NCI-H526 (cell line): ENCODE measurements around the gene MATN3.

Experiments used
- DNase-seq, 2 experiments: peaks; one replicate each; lab custom pipeline; 2025; lab: John Stamatoyannopoulos, UW

MATN3 gene

DNA sequence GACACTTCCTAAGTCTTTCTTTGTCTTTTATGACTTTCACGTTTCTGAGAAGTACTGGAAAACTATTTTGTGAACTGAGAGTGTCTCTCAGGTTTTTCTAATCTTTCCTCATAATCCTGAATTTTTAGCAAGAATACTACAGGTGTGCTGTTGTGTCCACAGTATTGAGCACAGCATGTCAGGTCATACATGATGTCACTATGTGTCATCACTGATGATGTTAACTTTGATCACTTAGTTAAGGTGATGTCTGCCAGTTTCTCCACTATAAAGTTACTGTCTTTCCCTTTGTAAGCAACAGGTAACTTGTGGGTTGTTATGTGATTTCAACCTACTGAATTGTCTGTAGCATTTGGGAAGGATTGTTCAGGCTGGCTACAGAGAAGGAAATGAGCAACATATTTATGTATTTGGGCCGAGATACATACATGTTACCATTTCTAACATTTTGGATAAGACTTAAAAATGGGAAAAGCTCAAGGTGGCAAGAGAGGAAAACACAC, 11.1 kb downstream of the MATN3 start:
- no peak for DNase-seq

DNA sequence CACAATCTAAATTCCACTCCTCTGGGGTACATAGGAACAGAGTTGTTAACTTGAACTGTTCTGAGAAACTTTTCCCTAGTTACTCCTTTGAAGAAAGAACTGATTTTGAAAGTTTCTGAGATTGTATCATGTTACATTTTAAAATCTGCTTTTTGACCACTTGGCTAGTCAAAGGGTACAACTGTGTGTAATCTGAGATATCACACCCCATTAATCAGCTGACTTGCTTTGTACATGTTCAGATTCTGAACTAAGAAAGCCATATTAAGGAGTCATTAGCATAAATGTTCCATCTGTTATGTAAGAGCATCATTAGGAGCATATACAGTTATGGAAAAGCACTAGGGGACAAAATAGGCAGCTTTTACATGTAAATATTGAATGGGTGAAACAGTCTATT, 18.7 kb downstream of the MATN3 start:
- no peak for DNase-seq

DNA sequence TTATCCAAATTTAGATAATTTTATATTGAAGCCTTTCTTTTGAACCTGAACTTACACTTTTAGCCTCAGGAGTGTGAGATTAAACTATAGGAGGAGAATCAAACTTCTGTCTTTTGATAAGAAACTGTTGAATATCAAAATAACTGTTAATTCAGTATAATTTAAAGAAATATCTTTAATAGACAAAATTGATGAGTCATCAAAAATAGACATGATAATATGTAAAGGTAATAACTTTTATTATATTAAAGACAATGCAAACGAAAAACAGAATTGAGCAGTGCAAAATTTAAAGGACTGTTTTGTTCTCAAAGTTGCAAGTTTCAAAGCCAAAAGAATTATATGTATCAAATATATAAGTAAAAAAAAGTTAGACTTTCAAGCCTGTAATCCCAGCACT, 20.6 kb downstream of the MATN3 start:
- no peak for DNase-seq

DNA sequence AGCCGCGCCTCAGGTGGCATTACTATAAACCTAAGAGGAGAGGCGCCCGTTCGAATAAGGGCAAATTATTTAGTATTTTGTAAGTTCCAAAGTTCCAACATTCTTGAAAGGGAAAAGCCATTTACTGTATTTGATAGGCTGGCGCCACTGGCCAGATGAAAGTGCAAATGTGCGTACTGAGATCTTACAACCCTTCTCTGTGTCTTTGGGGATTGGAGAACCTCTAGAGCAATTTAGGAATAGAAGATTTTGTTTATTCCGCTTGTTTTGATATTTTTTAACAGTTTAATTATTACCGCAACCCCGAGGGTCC, 22.1 kb downstream of the MATN3 start:
- no peak for DNase-seq

DNA sequence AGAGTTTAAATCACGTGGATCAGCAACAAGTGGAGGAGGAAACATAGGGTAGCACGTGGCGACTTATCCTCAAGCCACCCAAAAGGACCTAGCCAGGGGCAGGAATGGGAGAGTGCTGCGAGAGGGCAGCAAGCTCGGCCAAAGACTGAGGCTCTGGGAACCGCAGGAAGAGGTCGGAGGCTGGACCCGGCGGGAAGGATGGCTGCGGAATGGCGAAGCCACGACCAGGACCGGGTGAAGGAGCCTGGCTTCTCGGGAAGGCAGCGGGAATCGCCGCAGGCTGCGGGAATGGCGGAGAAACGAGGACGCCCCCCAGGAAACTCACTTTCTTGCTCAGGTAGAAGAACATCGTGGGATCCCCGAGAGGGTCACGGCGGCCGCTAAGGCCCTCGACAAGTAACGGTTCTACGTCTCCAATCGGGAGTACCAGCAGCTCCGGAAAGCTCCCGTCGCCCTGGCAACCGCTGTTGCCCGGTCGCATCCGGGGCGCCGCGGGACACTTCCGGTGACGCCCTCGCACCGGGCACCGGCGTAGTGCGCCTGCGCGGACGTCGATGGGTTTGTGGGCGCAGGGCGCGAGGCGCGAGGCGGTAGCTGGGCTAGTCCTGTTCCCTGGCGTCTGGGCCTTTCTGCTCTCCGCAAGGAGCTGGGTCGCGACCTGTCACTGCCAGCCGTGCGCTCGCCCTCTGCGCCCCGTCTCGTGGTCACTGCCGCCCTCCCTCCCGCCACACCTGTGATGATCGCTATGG, 22.6 kb downstream of the MATN3 start, which contains the start of gene WDR35:
Gene WDR35, minus strand, starts transcription at position 439 of the 749 bp plus-strand sequence. Its CDS starts 90 bp downstream, at position 349.
- peak; percentile 72 to 94 for DNase-seq

DNA sequence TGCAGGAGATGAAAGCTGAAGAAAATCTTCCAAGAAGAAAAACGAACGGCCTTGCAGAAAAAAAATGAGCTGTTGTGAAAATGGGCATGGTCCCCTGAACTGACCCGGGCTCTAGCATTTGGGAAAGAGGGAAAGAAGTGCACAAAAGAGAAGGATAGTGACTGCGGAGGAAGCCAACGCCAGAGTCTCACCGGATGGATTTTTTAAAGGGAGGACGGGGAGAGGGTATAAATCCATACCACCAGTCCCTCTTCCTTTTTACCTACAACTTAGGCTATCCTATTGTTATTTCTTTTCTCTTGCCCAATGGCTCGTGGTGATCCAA, 23.2 kb downstream of the MATN3 start:
- no peak for DNase-seq

DNA sequence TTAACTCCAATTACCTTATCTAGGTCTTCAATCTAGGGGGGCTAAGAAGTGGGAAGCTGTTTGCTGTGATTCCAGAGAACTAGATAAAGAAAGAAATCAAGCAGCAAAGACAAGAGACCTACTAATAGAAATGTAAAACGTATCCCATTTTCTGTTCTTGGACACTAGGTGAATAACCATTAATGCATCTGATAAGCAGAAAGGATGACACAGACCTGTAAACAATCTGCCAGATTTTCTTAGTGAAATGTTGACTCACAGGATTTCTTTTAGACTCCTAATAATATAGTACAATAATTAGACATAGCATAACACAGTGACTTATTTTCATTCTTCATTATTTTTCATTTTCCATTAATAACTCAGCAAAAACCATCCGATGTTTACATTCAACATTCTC, 23.9 kb downstream of the MATN3 start:
- DNase-seq, result no peak

DNA sequence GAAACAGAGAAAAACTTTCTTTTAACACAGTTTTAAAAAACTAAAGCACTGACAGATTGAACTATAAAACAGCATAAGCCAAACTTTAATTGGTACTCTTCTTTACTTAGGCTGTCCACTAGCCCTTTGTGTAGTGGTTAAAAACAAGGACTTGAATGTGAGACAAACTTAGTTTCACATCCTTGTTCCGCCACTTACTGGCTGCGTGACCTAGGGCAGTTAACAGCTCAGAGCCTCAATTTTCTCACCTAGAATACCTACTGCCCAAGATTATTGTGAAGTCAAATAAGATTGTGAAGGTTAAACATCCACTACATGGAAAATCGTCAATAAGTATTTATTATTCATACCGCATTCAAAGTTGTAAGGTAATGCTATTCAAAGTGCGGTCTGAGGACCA, 24.5 kb downstream of the MATN3 start:
- DNase-seq, result no peak

DNA sequence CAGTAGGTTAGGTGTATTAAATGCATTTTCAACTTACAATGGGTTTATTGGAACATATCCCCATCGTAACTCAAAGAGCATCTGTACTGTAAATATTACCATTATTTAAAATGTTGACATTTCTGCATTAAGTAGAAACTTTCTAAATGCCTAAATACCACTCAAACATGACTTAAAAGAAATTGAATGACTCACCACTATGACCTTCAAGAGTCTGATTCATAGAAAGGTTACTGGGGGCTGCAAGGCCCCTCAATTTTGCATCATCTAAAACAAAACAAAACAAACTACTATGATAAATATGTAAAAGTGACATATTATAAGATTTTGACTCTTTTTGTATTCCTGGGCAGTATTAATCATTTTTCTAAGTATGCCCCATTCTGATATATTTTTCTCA, 30.2 kb downstream of the MATN3 start:
- DNase-seq, result no peak

DNA sequence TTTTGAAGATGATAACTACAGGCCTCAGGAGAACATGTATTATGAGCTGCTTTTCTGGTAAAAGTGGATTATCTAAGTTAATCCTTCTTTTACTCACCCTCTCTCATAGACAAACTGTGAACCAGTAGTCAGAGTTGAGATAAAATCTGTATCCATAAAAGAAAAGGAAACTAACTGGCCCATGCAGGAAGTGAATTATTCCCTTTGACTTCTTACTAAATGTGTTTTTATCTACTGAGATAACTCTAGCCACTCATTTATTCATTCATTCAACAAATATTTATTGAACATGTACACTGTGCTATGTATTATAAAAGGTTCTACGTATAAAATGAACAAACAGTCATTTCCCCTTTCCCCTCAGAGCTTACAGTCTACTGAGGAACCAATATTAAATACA, 32.5 kb downstream of the MATN3 start:
- no peak for DNase-seq

DNA sequence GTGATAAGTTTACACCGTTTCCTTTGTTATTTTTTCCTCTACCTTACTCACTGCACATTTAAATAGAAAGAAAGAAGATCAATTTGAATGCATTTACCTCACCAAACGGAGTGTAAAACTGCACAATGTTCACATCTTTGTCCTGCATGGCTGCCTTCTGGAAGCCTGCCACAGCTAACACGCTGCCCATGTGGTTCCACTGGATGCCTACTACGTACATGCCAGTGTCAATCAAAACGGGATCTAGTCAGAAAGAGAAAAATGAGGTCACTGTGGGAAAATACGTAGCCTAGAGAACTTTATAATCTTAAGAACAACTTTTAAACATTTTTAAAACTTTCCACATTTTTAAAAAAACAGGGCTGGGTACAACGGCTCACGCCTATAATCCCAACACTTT, 39.0 kb downstream of the MATN3 start:
- DNase-seq, result no peak

DNA sequence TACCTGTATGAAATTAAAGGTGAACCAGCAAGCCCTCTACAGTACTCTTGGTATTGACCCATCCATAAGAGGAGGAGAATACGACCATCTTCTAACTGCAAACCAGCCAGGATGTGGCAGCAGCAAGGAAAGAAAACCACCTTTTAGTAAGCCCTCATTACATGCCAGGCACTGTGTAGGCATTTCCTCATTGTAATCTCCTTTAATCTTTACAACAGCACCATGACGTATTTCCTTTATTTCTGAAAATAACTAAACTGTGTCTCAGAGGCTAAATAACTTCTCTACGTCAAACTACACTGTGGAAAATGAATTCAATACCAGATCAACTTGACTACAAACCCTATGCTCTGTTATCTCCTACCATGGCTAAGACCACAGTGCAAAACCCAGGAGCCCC, 40.8 kb downstream of the MATN3 start:
- no peak for DNase-seq

DNA sequence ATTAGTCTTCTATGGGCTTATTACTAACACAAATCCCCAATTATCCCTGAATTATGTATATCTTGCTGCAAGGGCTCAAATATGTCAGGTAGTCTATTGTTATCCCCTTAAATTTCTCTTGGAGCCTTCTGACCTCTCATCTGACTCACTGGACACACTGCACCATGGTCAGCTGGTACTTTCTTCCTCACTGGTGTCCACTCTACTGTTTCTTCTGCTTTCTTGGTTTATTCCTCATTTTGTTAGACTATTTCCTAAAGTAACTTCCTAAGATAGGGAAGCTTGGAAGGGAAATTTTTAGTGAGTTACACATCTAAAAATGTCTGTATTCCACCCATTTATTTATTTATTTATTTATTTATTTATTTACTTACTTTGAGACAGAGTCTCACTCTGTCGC, 49.1 kb downstream of the MATN3 start:
- DNase-seq, result no peak

DNA sequence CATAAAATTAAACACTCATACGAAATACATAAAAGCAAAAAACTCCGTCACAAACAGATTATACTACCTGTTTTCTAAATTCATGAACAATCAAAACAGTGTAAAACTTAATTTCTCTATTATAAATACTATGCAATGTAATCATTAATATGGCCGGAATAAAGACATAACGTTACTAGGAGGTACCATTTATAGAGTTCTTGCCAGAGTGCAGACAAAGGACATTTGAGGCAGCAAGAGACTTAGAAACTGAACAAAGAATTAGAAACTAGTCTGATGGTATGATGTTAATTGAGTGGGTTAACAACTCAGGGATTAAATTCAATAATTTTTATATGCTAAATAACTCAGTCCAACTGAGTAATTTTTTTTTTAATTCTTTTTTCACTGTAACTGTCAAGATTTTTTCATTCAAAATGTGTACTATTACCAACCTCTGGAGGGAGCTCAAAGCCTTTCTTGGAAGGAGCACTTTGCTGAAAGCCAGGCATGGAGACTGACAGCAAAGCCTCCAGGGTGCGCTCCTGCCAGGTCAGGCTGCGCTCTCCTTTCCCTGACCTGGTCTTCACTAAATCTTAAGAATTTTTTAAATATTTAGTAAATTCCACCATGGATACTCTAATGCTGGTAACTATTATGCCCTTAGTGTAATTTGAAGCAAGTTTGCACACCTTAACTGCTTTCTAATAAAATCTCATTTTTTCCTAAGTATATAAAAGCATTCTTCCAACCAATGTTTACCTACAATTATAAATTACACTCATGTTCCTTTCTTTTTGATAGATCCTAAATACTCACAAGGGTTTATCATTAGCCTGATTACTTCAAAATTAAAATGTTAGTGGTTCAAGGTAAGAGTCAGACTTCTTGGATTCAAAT, 56.7 kb downstream of the MATN3 start:
- DNase-seq, result peak; percentile 49 to 69

DNA sequence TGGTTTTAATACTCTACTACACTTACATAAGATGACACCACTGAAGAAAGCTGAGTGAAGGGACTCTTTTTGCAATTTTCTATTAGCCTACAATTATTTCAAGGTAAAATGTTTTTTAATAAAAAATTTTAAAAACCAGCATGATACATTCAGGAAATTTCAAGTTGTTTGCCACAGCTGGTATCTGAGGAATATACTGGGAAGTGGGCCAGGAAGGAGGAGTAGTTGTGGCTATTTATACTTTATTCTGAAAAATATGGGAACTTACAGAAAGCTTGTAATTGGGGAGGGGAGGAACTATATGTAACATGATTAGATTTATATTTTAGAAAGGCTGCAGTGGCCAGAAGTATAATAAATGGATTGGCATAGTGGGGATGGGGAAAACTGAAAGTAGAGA, 63.4 kb downstream of the MATN3 start:
- no peak for DNase-seq

DNA sequence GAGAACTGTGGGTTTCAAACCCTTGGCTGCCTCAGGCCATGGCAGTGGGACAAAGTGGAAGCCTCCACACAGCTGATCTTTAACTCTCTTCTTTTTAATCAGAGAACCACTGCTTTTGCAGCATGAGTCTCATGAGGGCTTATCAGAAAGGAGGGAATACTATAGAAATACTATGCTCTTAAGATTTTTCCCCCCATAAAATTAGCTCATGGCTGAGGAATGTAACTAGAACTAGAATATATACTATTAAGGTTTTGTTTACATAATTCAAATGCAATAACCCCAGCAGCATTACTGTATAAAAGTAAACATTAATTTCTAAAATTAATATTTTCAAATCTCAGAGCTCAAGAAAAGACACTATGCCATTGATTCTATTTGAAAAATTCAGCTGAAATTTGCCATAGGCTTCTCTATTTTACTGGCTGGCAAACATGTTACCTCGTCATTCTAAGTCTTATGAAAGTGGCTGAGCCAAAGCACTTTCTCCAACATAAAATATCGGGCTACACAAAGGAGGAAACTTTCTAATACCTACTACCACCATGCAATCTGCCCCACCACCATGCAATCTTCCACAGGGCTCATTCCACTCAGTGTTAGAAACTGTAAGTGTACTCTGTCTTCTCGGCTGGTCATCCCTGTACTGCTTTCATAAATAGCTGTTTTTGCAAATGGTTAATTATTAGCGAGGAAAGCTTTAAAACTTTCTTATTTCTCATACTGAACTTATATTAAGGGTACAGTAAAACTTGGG, 65.1 kb downstream of the MATN3 start:
- no peak for DNase-seq

DNA sequence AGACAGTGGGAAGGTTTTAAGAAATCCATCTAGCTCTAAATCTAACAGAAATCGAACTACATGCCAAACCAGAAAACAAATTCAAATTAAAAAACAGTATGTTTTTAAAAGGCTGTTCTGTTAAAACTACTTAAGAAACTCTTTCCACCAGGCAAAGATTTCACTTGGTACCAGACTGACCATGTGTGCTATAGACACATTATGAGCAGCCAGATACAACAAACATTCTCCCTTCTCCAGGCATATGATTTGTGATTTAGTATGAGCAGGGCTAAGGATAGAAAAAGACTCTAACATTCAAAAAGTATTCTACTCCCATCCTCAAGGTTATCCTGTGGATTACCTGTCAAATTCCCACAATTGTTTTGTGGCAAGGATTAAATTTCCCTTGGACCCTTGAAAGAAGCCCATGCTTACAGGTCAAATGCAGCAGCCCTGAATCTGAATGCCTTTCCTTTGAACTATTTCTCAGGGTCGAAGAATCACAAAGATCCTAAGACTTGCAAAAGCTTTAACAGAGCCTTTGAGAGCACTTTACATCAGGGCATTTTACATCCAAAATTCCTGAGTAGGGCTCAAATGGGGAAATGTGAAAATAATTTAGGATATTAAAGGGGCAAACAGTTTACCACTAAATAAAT, 68.1 kb downstream of the MATN3 start:
- no peak for DNase-seq

DNA sequence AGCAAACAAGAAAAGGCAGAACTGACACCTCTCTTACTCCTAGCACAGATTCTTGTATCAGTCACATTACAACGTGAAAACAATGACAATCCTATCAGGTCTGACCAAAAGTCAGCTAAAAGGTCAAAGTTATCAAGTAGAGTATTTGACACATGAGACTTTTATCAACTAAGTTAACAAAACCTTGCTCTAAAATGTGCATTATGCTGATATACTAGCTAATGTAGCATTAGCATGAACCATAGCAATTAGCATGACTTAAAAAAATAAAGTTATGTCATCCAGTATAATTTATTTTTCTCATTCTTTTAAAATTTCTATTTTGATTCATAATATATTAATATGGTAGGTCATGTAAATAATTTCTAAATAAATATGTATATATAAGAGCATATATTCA, 69.3 kb downstream of the MATN3 start:
- no peak for DNase-seq

DNA sequence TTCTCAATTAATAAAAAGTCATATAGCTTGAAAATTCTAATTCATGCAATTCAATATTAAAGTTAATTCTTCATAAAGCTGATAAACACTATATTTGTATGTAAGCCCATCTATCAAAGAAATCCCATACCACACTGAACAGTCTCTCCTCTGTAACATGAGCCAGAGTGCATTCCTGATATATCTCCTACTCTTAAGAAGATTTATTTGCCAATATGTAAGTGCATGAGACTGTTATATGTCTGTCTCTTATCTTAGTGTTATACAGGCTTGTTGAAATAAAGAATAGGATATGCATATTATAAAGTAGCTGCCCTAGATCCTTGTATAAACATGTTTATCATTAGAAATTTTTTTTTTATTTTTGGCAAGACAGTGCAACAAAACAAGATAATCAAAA, 70.3 kb downstream of the MATN3 start:
- DNase-seq, result no peak
